ENCODE measurements around the gene RFC4. TPM values are rescaled to one million over a fixed set of nuclear protein-coding genes. Genes with fewer than 3 reads are reported as not detected.

Gene RFC4
- total and polyA plus RNA-seq, 2 of the 8 experiments (the other 6 are each of a cell fraction or from before 2014, with no cell fraction given): 21.8 to 86.9 TPM

DNA sequence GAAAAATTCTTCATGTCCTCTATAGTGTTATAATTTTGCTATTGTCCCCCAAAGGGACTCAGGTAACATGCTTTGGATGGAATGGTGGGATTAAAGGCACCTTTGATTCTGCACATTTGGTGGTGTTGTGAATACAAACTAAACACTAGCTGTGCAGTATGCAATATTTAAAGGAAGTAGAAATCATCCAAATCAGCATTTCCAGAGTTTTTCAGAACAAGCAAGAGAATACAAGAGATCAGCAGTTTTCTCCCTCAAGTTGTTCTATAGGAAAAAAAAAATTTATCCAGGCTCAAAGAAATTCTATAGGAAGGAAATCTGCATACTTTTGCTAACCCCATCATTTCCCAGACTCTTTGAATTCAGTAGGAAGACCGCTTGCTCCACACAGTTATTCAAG is 26.0 kb upstream of the RFC4 start (continued):
- TF ChIP-seq RFX5 (IDR thresholded peaks at IDR 0.05; ENCODE audit: borderline replicate concordance, low read depth, low read length) (no peak), RBBP5 (IDR thresholded peaks at IDR 0.05; ENCODE audit: borderline replicate concordance, low read depth, low read length) (no peak), SP1 (IDR thresholded peaks at IDR 0.05; ENCODE audit: low read depth, low read length) (no peak), SIN3A (conservative IDR thresholded peaks at IDR 0.05 in 1 of 2, IDR thresholded peaks at IDR 0.05 in 1 of 2; ENCODE audit: low read depth in 1 of 2, low read length in 2 of 2) (no peak), ASH2L (IDR thresholded peaks at IDR 0.05; ENCODE audit: low read length) (no peak), SIRT6 (IDR thresholded peaks at IDR 0.05; ENCODE audit: low read length) (no peak)

All from H1 (cell line).